Ishikawa (cell line): Measurements from ENCODE around the gene PAN3.

Source experiments
- CEBPB ChIP-seq: IDR thresholded peaks from 2 replicates; pipeline ENCODE4 v1.6.1; 2012
- CREB1 ChIP-seq: IDR thresholded peaks from 2 replicates; pipeline ENCODE4 v1.6.1; 2012; ENCODE audit warnings: low read depth
- EGR1 ChIP-seq: IDR thresholded peaks from 2 replicates; pipeline ENCODE4 v1.6.1; 2012
- EP300 ChIP-seq: IDR thresholded peaks from 2 replicates; pipeline ENCODE4 v1.6.1; 2012; ENCODE audit warnings: borderline replicate concordance
- RAD21 ChIP-seq: IDR thresholded peaks from 2 replicates; pipeline ENCODE4 v1.6.1; 2012; ENCODE audit warnings: low read depth
- TAF1 ChIP-seq: IDR thresholded peaks from 2 replicates; pipeline ENCODE4 v1.6.1; 2012; ENCODE audit warnings: low read depth, mild to moderate bottlenecking
- TEAD4 ChIP-seq: IDR thresholded peaks from 2 replicates; pipeline ENCODE4 v1.6.1; 2012
- USF1 ChIP-seq: IDR thresholded peaks from 2 replicates; pipeline ENCODE4 v1.6.1; 2012
- YY1 ChIP-seq: IDR thresholded peaks from 2 replicates; pipeline ENCODE4 v1.6.1; 2012; ENCODE audit warnings: low read depth
- ZBTB7A ChIP-seq: IDR thresholded peaks from 2 replicates; pipeline ENCODE4 v1.6.1; 2012; ENCODE audit warnings: low read depth
- TF ChIP-seq, protein P1 (sequence below): IDR thresholded peaks from 2 replicates; pipeline ENCODE4 v1.6.1; 2012; ENCODE audit warnings: low read depth, mild to moderate bottlenecking
- TF ChIP-seq, protein P2 (sequence below): IDR thresholded peaks from 2 replicates; pipeline ENCODE4 v1.6.1; 2012

- no peak for TF ChIP-seq CREB1
- TF ChIP-seq YY1, result no peak
- no peak for TF ChIP-seq EP300
- no peak for TF ChIP-seq RAD21
- TF ChIP-seq USF1, result no peak
- TF ChIP-seq TEAD4, result no peak
- TF ChIP-seq EGR1, result no peak
- TF ChIP-seq, protein P1, sequence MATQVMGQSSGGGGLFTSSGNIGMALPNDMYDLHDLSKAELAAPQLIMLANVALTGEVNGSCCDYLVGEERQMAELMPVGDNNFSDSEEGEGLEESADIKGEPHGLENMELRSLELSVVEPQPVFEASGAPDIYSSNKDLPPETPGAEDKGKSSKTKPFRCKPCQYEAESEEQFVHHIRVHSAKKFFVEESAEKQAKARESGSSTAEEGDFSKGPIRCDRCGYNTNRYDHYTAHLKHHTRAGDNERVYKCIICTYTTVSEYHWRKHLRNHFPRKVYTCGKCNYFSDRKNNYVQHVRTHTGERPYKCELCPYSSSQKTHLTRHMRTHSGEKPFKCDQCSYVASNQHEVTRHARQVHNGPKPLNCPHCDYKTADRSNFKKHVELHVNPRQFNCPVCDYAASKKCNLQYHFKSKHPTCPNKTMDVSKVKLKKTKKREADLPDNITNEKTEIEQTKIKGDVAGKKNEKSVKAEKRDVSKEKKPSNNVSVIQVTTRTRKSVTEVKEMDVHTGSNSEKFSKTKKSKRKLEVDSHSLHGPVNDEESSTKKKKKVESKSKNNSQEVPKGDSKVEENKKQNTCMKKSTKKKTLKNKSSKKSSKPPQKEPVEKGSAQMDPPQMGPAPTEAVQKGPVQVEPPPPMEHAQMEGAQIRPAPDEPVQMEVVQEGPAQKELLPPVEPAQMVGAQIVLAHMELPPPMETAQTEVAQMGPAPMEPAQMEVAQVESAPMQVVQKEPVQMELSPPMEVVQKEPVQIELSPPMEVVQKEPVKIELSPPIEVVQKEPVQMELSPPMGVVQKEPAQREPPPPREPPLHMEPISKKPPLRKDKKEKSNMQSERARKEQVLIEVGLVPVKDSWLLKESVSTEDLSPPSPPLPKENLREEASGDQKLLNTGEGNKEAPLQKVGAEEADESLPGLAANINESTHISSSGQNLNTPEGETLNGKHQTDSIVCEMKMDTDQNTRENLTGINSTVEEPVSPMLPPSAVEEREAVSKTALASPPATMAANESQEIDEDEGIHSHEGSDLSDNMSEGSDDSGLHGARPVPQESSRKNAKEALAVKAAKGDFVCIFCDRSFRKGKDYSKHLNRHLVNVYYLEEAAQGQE, result no peak
- no peak for TF ChIP-seq TAF1
- TF ChIP-seq CEBPB, result no peak
- TF ChIP-seq, protein P2, sequence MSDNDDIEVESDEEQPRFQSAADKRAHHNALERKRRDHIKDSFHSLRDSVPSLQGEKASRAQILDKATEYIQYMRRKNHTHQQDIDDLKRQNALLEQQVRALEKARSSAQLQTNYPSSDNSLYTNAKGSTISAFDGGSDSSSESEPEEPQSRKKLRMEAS, result no peak
- TF ChIP-seq ZBTB7A, result no peak
Measured at GRCh38 chr13:28128926-28129325, 9.4 kb upstream of the PAN3 start.
